Measurements from ENCODE around the gene PITX3. TPM values are rescaled to one million over a fixed set of nuclear protein-coding genes. Genes with fewer than 3 reads are reported as not detected.

The PITX3 gene
- total and polyA plus RNA-seq, 4 donors: not detected

DNA sequence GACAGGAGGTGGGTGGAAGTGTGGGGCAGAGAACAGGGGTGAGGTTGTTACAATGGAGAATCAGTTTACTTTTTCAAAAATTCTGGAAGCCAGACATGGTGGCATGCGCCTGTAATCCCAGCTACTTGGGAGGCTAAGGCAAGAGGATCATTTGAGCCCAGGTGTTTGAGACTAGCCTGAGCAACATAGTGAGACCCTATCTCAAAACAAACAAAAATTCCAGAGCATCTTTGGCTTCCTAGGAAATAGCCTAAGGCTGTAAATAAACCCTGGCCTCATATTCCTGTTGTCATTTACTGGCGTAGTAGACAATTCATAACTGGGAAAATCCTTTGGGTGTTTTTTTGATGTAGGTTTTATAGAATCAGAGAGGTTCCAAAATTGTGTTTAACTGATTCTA lies 48.0 kb upstream of the PITX3 start:
- no peak overlapping the region for H3K9ac ChIP-seq (ENCODE audit: low read depth in 1 of 2, low read length in 2 of 2)
- H3K4me1 ChIP-seq (ENCODE audit: control insufficient read depth in 4 of 4, insufficient read depth in 4 of 4, low read length in 3 of 4): peaks cover 0 to 8% (median 2%) of the 10 kb centered on the region in 4 donors
- TF ChIP-seq RXRA (IDR thresholded peaks at IDR 0.05) (no peak), FOXA2 (IDR thresholded peaks at IDR 0.05) (no peak), TAF1 (conservative IDR thresholded peaks at IDR 0.05) (no peak), YY1 (IDR thresholded peaks at IDR 0.05) (no peak), HNF4A (conservative IDR thresholded peaks at IDR 0.05) (no peak), EGR1 (IDR thresholded peaks at IDR 0.05; ENCODE audit: low read depth in 2 of 2) (no peak), NR2F2 (IDR thresholded peaks at IDR 0.05) (no peak), FOXA1 (IDR thresholded peaks at IDR 0.05) (no peak), JUND (IDR thresholded peaks at IDR 0.05) (no peak)
- TF ChIP-seq, protein P1, sequence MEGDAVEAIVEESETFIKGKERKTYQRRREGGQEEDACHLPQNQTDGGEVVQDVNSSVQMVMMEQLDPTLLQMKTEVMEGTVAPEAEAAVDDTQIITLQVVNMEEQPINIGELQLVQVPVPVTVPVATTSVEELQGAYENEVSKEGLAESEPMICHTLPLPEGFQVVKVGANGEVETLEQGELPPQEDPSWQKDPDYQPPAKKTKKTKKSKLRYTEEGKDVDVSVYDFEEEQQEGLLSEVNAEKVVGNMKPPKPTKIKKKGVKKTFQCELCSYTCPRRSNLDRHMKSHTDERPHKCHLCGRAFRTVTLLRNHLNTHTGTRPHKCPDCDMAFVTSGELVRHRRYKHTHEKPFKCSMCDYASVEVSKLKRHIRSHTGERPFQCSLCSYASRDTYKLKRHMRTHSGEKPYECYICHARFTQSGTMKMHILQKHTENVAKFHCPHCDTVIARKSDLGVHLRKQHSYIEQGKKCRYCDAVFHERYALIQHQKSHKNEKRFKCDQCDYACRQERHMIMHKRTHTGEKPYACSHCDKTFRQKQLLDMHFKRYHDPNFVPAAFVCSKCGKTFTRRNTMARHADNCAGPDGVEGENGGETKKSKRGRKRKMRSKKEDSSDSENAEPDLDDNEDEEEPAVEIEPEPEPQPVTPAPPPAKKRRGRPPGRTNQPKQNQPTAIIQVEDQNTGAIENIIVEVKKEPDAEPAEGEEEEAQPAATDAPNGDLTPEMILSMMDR (IDR thresholded peaks at IDR 0.05; ENCODE audit: low read depth, low read length, missing input control): no peak
- TF ChIP-seq, protein P2, sequence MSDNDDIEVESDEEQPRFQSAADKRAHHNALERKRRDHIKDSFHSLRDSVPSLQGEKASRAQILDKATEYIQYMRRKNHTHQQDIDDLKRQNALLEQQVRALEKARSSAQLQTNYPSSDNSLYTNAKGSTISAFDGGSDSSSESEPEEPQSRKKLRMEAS (IDR thresholded peaks at IDR 0.05): no peak
- no peak overlapping the region for H3K27ac ChIP-seq (ENCODE audit: low read depth in 1 of 2, low read length in 2 of 2)
- H3K27me3 ChIP-seq (ENCODE audit: control insufficient read depth in 4 of 4, insufficient read depth in 4 of 4, low read length in 3 of 4): no peaks in the 10 kb centered on the region
- WGBS: 95% methylated on average over 2 of the region's 2 CpGs
- H3K9me3 ChIP-seq (ENCODE audit: control insufficient read depth in 4 of 4, low read length in 3 of 4): no peaks in the 10 kb centered on the region
- no peak overlapping the region for H3K4me3 ChIP-seq (ENCODE audit: low read depth in 1 of 3, low read length in 3 of 3)
- peaks cover 0 to 5% (median under 1%) of the 10 kb centered on the region in 4 donors for H3K36me3 ChIP-seq (ENCODE audit: control insufficient read depth in 4 of 4, insufficient read depth in 3 of 4, low read depth in 1 of 4, low read length in 3 of 4)
- DNase-seq (ENCODE audit: low spot score): no peak

DNA sequence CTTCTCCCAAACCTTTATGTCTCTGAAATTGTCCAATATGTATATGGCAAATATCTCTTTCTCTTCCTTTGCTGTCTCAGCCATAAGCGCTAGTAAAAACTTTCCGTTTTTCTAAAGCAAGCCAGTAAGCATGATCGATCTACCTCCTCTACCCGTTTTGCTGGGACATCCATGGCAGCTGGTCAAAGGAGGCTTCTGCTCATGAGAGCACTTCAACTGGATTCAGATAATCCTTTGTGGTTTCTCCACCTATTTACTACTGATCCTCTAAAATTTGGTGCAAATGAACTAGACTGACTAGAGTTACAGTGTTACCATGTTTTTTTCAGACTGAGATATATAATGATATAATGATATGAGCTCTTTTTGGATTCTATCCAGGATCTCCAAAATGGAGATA lies 46.7 kb upstream of the PITX3 start:
- TF ChIP-seq, protein P3, sequence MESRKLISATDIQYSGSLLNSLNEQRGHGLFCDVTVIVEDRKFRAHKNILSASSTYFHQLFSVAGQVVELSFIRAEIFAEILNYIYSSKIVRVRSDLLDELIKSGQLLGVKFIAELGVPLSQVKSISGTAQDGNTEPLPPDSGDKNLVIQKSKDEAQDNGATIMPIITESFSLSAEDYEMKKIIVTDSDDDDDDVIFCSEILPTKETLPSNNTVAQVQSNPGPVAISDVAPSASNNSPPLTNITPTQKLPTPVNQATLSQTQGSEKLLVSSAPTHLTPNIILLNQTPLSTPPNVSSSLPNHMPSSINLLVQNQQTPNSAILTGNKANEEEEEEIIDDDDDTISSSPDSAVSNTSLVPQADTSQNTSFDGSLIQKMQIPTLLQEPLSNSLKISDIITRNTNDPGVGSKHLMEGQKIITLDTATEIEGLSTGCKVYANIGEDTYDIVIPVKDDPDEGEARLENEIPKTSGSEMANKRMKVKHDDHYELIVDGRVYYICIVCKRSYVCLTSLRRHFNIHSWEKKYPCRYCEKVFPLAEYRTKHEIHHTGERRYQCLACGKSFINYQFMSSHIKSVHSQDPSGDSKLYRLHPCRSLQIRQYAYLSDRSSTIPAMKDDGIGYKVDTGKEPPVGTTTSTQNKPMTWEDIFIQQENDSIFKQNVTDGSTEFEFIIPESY (IDR thresholded peaks at IDR 0.05): no peak
- TF ChIP-seq EGR1 (IDR thresholded peaks at IDR 0.05; ENCODE audit: low read depth in 2 of 2): no peak
- TF ChIP-seq, protein P4, sequence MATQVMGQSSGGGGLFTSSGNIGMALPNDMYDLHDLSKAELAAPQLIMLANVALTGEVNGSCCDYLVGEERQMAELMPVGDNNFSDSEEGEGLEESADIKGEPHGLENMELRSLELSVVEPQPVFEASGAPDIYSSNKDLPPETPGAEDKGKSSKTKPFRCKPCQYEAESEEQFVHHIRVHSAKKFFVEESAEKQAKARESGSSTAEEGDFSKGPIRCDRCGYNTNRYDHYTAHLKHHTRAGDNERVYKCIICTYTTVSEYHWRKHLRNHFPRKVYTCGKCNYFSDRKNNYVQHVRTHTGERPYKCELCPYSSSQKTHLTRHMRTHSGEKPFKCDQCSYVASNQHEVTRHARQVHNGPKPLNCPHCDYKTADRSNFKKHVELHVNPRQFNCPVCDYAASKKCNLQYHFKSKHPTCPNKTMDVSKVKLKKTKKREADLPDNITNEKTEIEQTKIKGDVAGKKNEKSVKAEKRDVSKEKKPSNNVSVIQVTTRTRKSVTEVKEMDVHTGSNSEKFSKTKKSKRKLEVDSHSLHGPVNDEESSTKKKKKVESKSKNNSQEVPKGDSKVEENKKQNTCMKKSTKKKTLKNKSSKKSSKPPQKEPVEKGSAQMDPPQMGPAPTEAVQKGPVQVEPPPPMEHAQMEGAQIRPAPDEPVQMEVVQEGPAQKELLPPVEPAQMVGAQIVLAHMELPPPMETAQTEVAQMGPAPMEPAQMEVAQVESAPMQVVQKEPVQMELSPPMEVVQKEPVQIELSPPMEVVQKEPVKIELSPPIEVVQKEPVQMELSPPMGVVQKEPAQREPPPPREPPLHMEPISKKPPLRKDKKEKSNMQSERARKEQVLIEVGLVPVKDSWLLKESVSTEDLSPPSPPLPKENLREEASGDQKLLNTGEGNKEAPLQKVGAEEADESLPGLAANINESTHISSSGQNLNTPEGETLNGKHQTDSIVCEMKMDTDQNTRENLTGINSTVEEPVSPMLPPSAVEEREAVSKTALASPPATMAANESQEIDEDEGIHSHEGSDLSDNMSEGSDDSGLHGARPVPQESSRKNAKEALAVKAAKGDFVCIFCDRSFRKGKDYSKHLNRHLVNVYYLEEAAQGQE (IDR thresholded peaks at IDR 0.05): no peak
- 97% methylated on average over 4 of the region's 4 CpGs for WGBS
- H3K36me3 ChIP-seq (ENCODE audit: control insufficient read depth in 4 of 4, insufficient read depth in 3 of 4, low read depth in 1 of 4, low read length in 3 of 4): peaks cover 0 to 5% (median under 1%) of the 10 kb centered on the region in 4 donors
- no peak for DNase-seq (ENCODE audit: low spot score)
- H3K4me3 ChIP-seq (ENCODE audit: low read depth in 1 of 3, low read length in 3 of 3): no peak overlapping the region
- H3K9ac ChIP-seq (ENCODE audit: low read depth in 1 of 2, low read length in 2 of 2): no peak overlapping the region
- H3K27ac ChIP-seq (ENCODE audit: low read depth in 1 of 2, low read length in 2 of 2): no peak overlapping the region
- H3K4me1 ChIP-seq (ENCODE audit: control insufficient read depth in 4 of 4, insufficient read depth in 4 of 4, low read length in 3 of 4): peaks cover 2 to 19% (median 10%) of the 10 kb centered on the region in 4 donors
- no peaks in the 10 kb centered on the region for H3K27me3 ChIP-seq (ENCODE audit: control insufficient read depth in 4 of 4, insufficient read depth in 4 of 4, low read length in 3 of 4)
- no peaks in the 10 kb centered on the region for H3K9me3 ChIP-seq (ENCODE audit: control insufficient read depth in 4 of 4, low read length in 3 of 4)

All from liver (tissue), 9 donors.